HG03460 (cell line): ENCODE data around the gene AEN.

Source experiments
- ATAC-seq: cut with Tn5 transposase; IDR thresholded peaks from one replicate; pipeline ENCODE4 v1.9.1; 2021; ENCODE audit not compliant: unreplicated experiment

The AEN gene

GRCh38 chr15:88663141-88663621 lies 42.0 kb downstream of the AEN start:
- ATAC-seq, result no peak

- no peak for ATAC-seq
Measured at GRCh38 chr15:88664151-88664778, 43.1 kb downstream of the AEN start.

- no peak for ATAC-seq
Measured at GRCh38 chr15:88674661-88675060, 53.5 kb downstream of the AEN start.

- ATAC-seq, result no peak
Measured at GRCh38 chr15:88678755-88679154, 57.6 kb downstream of the AEN start.

GRCh38 chr15:88680241-88681001 lies 59.3 kb downstream of the AEN start:
- no peak for ATAC-seq

GRCh38 chr15:88681610-88682221 lies 60.6 kb downstream of the AEN start:
- ATAC-seq, result no peak
